ENCODE measurements around the gene LRRC19. TPM values are rescaled to one million over a fixed set of nuclear protein-coding genes. Genes with fewer than 3 reads are reported as not detected.

The LRRC19 gene
- total RNA-seq, 5 donors from 2014 or later (not counting 1 experiment from before 2014, with no cell fraction given): not detected

GRCh38 chr9:26973989-26974388 is 31.5 kb downstream of the LRRC19 start:
- ChIA-PET CTCF (interaction anchor here in 1 of 2 donors (1.1 kb wide), 1 partner anchor 15 kb away, joined by 3 read pairs; no protein-coding TSS in a partner anchor), POLR2A (interaction anchor here in 1 of 2 donors (0.5 kb wide), 1 partner anchor 23 kb away, joined by 4 read pairs; no protein-coding TSS in a partner anchor)
- no peak for DNase-seq
- Histone ChIP-seq H3K36me3 (ENCODE audit: control insufficient read depth in 2 of 2, extremely low read depth in 1 of 2, insufficient read depth in 1 of 2, low read length in 1 of 2) (no peaks in the 10 kb centered on the region), H3K4me3 (ENCODE audit: control insufficient read depth in 1 of 2, extremely low read depth in 1 of 2, low read length in 1 of 2) (no peak overlapping the region), H3K27ac (ENCODE audit: low read length) (no peak overlapping the region), H3K9me3 (peaks cover 3% of the 10 kb centered on the region), H3K4me1 (ENCODE audit: control insufficient read depth in 1 of 2, extremely low read depth in 1 of 2, insufficient read depth in 2 of 2, low read length in 2 of 2) (no peaks in the 10 kb centered on the region), H3K27me3 (replicated peaks in 1 of 2; ENCODE audit: control insufficient read depth in 2 of 2, extremely low read depth in 1 of 2, insufficient read depth in 2 of 2, low read length in 1 of 2) (no peaks in the 10 kb centered on the region)
- Mint-ChIP-seq H3K27ac (no peak overlapping the region), H3K4me1 (peaks cover 0 to 1% (median 0%) of the 10 kb centered on the region in 3 donors), H3K27me3 (no peaks in the 10 kb centered on the region), H3K36me3 (peaks cover 41% of the 10 kb centered on the region), H3K9me3 (peaks cover 0 to 8% (median 3%) of the 10 kb centered on the region in 3 donors), H3K4me3 (no peak overlapping the region)
- WGBS (ENCODE audit: insufficient coverage): 83% methylated on average over 2 of the region's 5 CpGs
- no peak for ATAC-seq (replicated peaks in 1 of 4)

GRCh38 chr9:26971721-26972120 is 33.8 kb downstream of the LRRC19 start:
- Histone ChIP-seq H3K9me3 (peaks cover 3% of the 10 kb centered on the region), H3K36me3 (ENCODE audit: control insufficient read depth in 2 of 2, extremely low read depth in 1 of 2, insufficient read depth in 1 of 2, low read length in 1 of 2) (no peaks in the 10 kb centered on the region), H3K4me1 (ENCODE audit: control insufficient read depth in 1 of 2, extremely low read depth in 1 of 2, insufficient read depth in 2 of 2, low read length in 2 of 2) (no peaks in the 10 kb centered on the region), H3K27ac (ENCODE audit: low read length) (no peak overlapping the region), H3K27me3 (replicated peaks in 1 of 2; ENCODE audit: control insufficient read depth in 2 of 2, extremely low read depth in 1 of 2, insufficient read depth in 2 of 2, low read length in 1 of 2) (no peaks in the 10 kb centered on the region), H3K4me3 (ENCODE audit: control insufficient read depth in 1 of 2, extremely low read depth in 1 of 2, low read length in 1 of 2) (no peak overlapping the region)
- ChIA-PET CTCF (no interaction called here), POLR2A (no interaction called here)
- DNase-seq (no peak), ATAC-seq (replicated peaks in 1 of 4) (no peak)
- H3K4me1 Mint-ChIP-seq: peaks cover 2 to 15% (median 4%) of the 10 kb centered on the region in 3 donors
- H3K36me3 Mint-ChIP-seq: peaks cover 48% of the 10 kb centered on the region
- H3K27me3 Mint-ChIP-seq: no peaks in the 10 kb centered on the region
- WGBS (ENCODE audit: insufficient coverage): no CpG with 5 or more reads among the region's 1 CpG
- H3K9me3 Mint-ChIP-seq: peaks cover 0 to 8% (median 3%) of the 10 kb centered on the region in 3 donors
- no peak overlapping the region for H3K4me3 Mint-ChIP-seq
- H3K27ac Mint-ChIP-seq: no peak overlapping the region

GRCh38 chr9:26956860-26957233 is 48.6 kb downstream of the LRRC19 start:
- ChIA-PET POLR2A (no interaction called here), CTCF (no interaction called here)
- Mint-ChIP-seq H3K9me3 (no peaks in the 10 kb centered on the region), H3K4me1 (peaks cover 20 to 40% (median 39%) of the 10 kb centered on the region in 3 donors), H3K27ac (peak overlapping the region; percentile 93 to 96), H3K4me3 (peak overlapping the region; percentile 87 to 91 (median 89)), H3K27me3 (no peaks in the 10 kb centered on the region), H3K36me3 (peaks cover 5% of the 10 kb centered on the region)
- H3K9me3 ChIP-seq: no peaks in the 10 kb centered on the region
- no peaks in the 10 kb centered on the region for H3K36me3 ChIP-seq (ENCODE audit: control insufficient read depth in 2 of 2, extremely low read depth in 1 of 2, insufficient read depth in 1 of 2, low read length in 1 of 2)
- DNase-seq: no peak
- H3K4me1 ChIP-seq (ENCODE audit: control insufficient read depth in 1 of 2, extremely low read depth in 1 of 2, insufficient read depth in 2 of 2, low read length in 2 of 2): peaks cover 7 to 12% of the 10 kb centered on the region in 2 experiments
- WGBS (ENCODE audit: insufficient coverage): no CpG with 5 or more reads among the region's 6 CpGs
- no peak for ATAC-seq (replicated peaks in 1 of 4)
- peak overlapping the region; percentile 67 for H3K27ac ChIP-seq (ENCODE audit: low read length)
- H3K4me3 ChIP-seq (ENCODE audit: control insufficient read depth in 1 of 2, extremely low read depth in 1 of 2, low read length in 1 of 2): peak overlapping the region; percentile 52 to 65
- no peaks in the 10 kb centered on the region for H3K27me3 ChIP-seq (replicated peaks in 1 of 2; ENCODE audit: control insufficient read depth in 2 of 2, extremely low read depth in 1 of 2, insufficient read depth in 2 of 2, low read length in 1 of 2)

- 1% methylated on average over 42 of the region's 53 CpGs for WGBS (ENCODE audit: insufficient coverage)
- POLR2A ChIA-PET: interaction anchor here (0.6 to 1.4 kb wide), 11 partner anchors 9 to 617 kb away, joined by 3 to 15 read pairs (median 6); partner anchors contain the start of genes C9orf72 (in 1 of the 2), CAAP1 (in 1 of the 2) and PLAA (in 1 of the 2)
- CTCF ChIA-PET: interaction anchor here (0.6 to 1.7 kb wide), 7 partner anchors 9 to 603 kb away, joined by 3 to 9 read pairs (median 5); partner anchors contain the start of genes CAAP1 (in 1 of the 2) and PLAA (in 1 of the 2)
Measured at GRCh38 chr9:26955921-26956859, 49.3 kb downstream of the LRRC19 start, which contains the start of gene IFT74. Gene IFT74 (plus strand): TSS chr9:26956412. CDS start chr9:26961968, 5,556 bp downstream.

GRCh38 chr9:26955222-26955903 is 50.1 kb downstream of the LRRC19 start:
- H3K9me3 Mint-ChIP-seq: no peaks in the 10 kb centered on the region
- DNase-seq (peak in 1 of 35 experiments; percentile 21), ATAC-seq (replicated peaks in 1 of 4) (no peak)
- Histone ChIP-seq H3K4me1 (ENCODE audit: control insufficient read depth in 1 of 2, extremely low read depth in 1 of 2, insufficient read depth in 2 of 2, low read length in 2 of 2) (peaks cover 7 to 12% of the 10 kb centered on the region in 2 experiments), H3K27me3 (replicated peaks in 1 of 2; ENCODE audit: control insufficient read depth in 2 of 2, extremely low read depth in 1 of 2, insufficient read depth in 2 of 2, low read length in 1 of 2) (no peaks in the 10 kb centered on the region), H3K36me3 (ENCODE audit: control insufficient read depth in 2 of 2, extremely low read depth in 1 of 2, insufficient read depth in 1 of 2, low read length in 1 of 2) (no peaks in the 10 kb centered on the region), H3K9me3 (no peaks in the 10 kb centered on the region), H3K27ac (ENCODE audit: low read length) (peak overlapping the region; percentile 67), H3K4me3 (ENCODE audit: control insufficient read depth in 1 of 2, extremely low read depth in 1 of 2, low read length in 1 of 2) (peak overlapping the region; percentile 52 to 65)
- peaks cover 15 to 39% (median 36%) of the 10 kb centered on the region in 3 donors for H3K4me1 Mint-ChIP-seq
- WGBS (ENCODE audit: insufficient coverage): no CpG with 5 or more reads among the region's 4 CpGs
- ChIA-PET CTCF (interaction anchor here (0.6 to 1.7 kb wide), 8 partner anchors 8 to 604 kb away, joined by 3 to 9 read pairs (median 4); partner anchors contain the start of genes CAAP1 (in 1 of the 2) and PLAA (in 1 of the 2)), POLR2A (interaction anchor here (0.6 to 1.4 kb wide), 12 partner anchors 8 to 618 kb away, joined by 3 to 15 read pairs (median 7); partner anchors contain the start of genes C9orf72 (in 1 of the 2), CAAP1 (in 1 of the 2) and PLAA (in 1 of the 2))
- no peaks in the 10 kb centered on the region for H3K27me3 Mint-ChIP-seq
- no peaks in the 10 kb centered on the region for H3K36me3 Mint-ChIP-seq
- H3K27ac Mint-ChIP-seq: peak overlapping the region; percentile 93 to 96
- peak overlapping the region; percentile 87 to 91 (median 89) for H3K4me3 Mint-ChIP-seq

More at GRCh38 chr9:26955921-26956859, 49.3 kb downstream of the LRRC19 start, which contains the start of gene IFT74:
- H3K9me3 Mint-ChIP-seq: no peaks in the 10 kb centered on the region
- peaks cover 15 to 39% (median 36%) of the 10 kb centered on the region in 3 donors for H3K4me1 Mint-ChIP-seq
- ATAC-seq (replicated peaks in 1 of 4) (peak; percentile 100), DNase-seq (peak; percentile 81 to 98 (median 94))
- peak within 1 kb of the TSS; percentile 87 to 91 (median 89) for H3K4me3 Mint-ChIP-seq
- H3K36me3 Mint-ChIP-seq: no peaks in the 10 kb centered on the region
- Histone ChIP-seq H3K27ac (ENCODE audit: low read length) (peak within 1 kb of the TSS; percentile 67), H3K4me1 (ENCODE audit: control insufficient read depth in 1 of 2, extremely low read depth in 1 of 2, insufficient read depth in 2 of 2, low read length in 2 of 2) (peaks cover 7 to 12% of the 10 kb centered on the region in 2 experiments), H3K27me3 (replicated peaks in 1 of 2; ENCODE audit: control insufficient read depth in 2 of 2, extremely low read depth in 1 of 2, insufficient read depth in 2 of 2, low read length in 1 of 2) (no peaks in the 10 kb centered on the region), H3K36me3 (ENCODE audit: control insufficient read depth in 2 of 2, extremely low read depth in 1 of 2, insufficient read depth in 1 of 2, low read length in 1 of 2) (no peaks in the 10 kb centered on the region), H3K9me3 (no peaks in the 10 kb centered on the region), H3K4me3 (ENCODE audit: control insufficient read depth in 1 of 2, extremely low read depth in 1 of 2, low read length in 1 of 2) (peak within 1 kb of the TSS; percentile 52 to 65)
- H3K27me3 Mint-ChIP-seq: no peaks in the 10 kb centered on the region
- peak within 1 kb of the TSS; percentile 93 to 96 for H3K27ac Mint-ChIP-seq

All from T-cell (primary cell).